DOHH2 (cell line): ENCODE results near the gene CHRND.

Experiments used
- H3F3A ChIP-seq: fragments of 200-600 bp; sonication (generic), shearing (Covaris generic); 2 replicates; pipeline ENCODE4 v1.6.0; 2016; ENCODE audit warnings: antibody characterized with exemption, mild to moderate bottlenecking; ENCODE audit not compliant: control insufficient read depth, insufficient read depth
- H3K27ac ChIP-seq: fragments of 200-600 bp; sonication (generic); 2 replicates; pipeline ENCODE4 v1.5.1; 2014; ENCODE audit warnings: low read depth, mild to moderate bottlenecking, low read length, moderate library complexity
- H3K27me3 ChIP-seq: fragments of 200-600 bp; sonication (generic); 2 replicates; pipeline ENCODE4 v1.6.1; 2014; ENCODE audit warnings: mild to moderate bottlenecking, low read length, mixed read lengths; ENCODE audit not compliant: control insufficient read depth
- H3K36me3 ChIP-seq: fragments of 200-600 bp; sonication (generic); 2 replicates; pipeline ENCODE4 v1.6.1; 2014; ENCODE audit warnings: mild to moderate bottlenecking, low read length, moderate library complexity, mixed read lengths; ENCODE audit not compliant: control insufficient read depth
- H3K4me1 ChIP-seq: fragments of 200-600 bp; sonication (generic); 2 replicates; pipeline ENCODE4 v1.6.1; 2014; ENCODE audit warnings: mild to moderate bottlenecking, low read length, mixed read lengths; ENCODE audit not compliant: control insufficient read depth
- H3K4me2 ChIP-seq: fragments of 200-600 bp; sonication (generic); 2 replicates; pipeline ENCODE4 v1.6.0; 2014; ENCODE audit warnings: mild to moderate bottlenecking, low read length, moderate library complexity
- H3K4me3 ChIP-seq: fragments of 200-600 bp; sonication (generic); 2 replicates; pipeline ENCODE4 v1.5.1; 2014; ENCODE audit warnings: mild to moderate bottlenecking, low read length, mixed read lengths
- H3K79me2 ChIP-seq: fragments of 200-600 bp; sonication (generic); 2 replicates; pipeline ENCODE4 v1.6.1; 2014; ENCODE audit warnings: mild to moderate bottlenecking, low read length, mixed read lengths; ENCODE audit not compliant: control insufficient read depth
- H3K9me2 ChIP-seq: fragments of 200-600 bp; sonication (generic); replicated peaks from 2 replicates; pipeline ENCODE4 v1.6.1; 2014; ENCODE audit warnings: mild to moderate bottlenecking, low read length, mixed read lengths; ENCODE audit not compliant: control insufficient read depth
- H3K9me3 ChIP-seq: fragments of 200-600 bp; sonication (generic); 2 replicates; pipeline ENCODE4 v1.6.1; 2014; ENCODE audit warnings: antibody characterized with exemption, low read length, mixed read lengths; ENCODE audit not compliant: control insufficient read depth, insufficient read depth
- H4K20me1 ChIP-seq: fragments of 200-600 bp; sonication (generic); 2 replicates; pipeline ENCODE4 v1.6.0; 2014; ENCODE audit warnings: low read depth, mild to moderate bottlenecking, antibody characterized with exemption, low read length, moderate library complexity; ENCODE audit not compliant: control insufficient read depth, insufficient read depth
- EZH2phosphoT487 ChIP-seq: fragments of 200-600 bp; sonication (generic); IDR thresholded peaks from 2 replicates; pipeline ENCODE4 v1.6.1; 2017; ENCODE audit warnings: borderline replicate concordance, mild to moderate bottlenecking, antibody characterized with exemption, low read length, moderate library complexity, mixed read lengths
- TF ChIP-seq, protein P1 (sequence below): fragments of 200-600 bp; sonication (generic); IDR thresholded peaks from one replicate; pipeline ENCODE4 v1.5.1; 2014; ENCODE audit warnings: antibody characterized with exemption, mild to moderate bottlenecking, low read depth, low read length; ENCODE audit not compliant: poor library complexity, severe bottlenecking

The CHRND gene

DNA sequence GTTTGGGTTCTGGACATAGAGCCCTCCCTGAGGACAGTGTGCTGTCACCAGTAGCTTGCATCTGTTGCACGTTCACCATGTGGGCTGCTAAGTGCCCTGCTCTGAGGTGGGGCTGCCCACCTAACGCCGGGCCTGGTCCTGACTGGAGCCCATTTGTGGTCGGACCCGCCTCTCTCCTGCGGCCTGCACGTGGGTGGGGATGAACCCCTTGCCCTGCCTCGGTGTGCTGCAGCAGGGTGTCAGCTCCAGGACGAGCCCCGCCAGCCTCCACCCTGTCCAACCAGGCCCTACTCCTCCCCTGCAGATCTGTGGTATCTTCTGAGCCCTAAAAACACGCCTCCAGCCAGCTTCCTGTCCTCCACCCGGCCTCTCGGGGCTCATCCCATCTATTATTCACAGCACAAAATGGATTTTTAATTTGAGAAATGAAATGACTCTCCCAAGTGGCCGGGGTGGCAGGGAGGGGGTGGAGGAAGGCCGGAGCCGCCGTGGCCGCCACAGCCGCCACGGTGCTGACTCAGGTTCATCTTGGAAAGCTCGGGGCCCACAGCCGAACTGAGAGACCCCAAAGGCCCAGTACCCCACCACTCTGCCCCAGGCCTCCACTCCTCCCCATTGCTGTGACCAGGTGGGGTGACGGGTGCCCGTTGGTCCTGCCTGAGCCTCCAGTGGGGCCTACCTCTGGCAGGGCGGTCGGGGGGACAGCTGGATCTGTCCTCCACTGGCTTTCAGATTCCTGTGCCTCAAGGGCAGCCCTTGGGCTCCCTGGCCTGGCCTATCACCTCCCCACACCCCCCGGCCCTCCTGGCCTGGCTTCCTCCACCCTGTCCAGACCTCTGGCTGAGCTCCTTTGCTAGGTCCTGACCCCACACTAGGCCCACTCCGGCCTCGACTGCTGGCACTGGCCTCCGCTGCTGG lies 35.5 kb upstream of the CHRND start:
- Histone ChIP-seq H3K9me2 (no peaks in the 10 kb centered on the region), H3K4me1 (peaks cover 6% of the 10 kb centered on the region), H3K4me3 (no peak overlapping the region), H3K27ac (no peak overlapping the region), H3K9me3 (no peaks in the 10 kb centered on the region), H3K4me2 (no peak overlapping the region), H3K79me2 (no peaks in the 10 kb centered on the region), H3F3A (no peaks in the 10 kb centered on the region), H4K20me1 (no peaks in the 10 kb centered on the region), H3K36me3 (no peaks in the 10 kb centered on the region), H3K27me3 (no peaks in the 10 kb centered on the region)
- TF ChIP-seq, protein P1, sequence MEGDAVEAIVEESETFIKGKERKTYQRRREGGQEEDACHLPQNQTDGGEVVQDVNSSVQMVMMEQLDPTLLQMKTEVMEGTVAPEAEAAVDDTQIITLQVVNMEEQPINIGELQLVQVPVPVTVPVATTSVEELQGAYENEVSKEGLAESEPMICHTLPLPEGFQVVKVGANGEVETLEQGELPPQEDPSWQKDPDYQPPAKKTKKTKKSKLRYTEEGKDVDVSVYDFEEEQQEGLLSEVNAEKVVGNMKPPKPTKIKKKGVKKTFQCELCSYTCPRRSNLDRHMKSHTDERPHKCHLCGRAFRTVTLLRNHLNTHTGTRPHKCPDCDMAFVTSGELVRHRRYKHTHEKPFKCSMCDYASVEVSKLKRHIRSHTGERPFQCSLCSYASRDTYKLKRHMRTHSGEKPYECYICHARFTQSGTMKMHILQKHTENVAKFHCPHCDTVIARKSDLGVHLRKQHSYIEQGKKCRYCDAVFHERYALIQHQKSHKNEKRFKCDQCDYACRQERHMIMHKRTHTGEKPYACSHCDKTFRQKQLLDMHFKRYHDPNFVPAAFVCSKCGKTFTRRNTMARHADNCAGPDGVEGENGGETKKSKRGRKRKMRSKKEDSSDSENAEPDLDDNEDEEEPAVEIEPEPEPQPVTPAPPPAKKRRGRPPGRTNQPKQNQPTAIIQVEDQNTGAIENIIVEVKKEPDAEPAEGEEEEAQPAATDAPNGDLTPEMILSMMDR: no peak
- no peak for TF ChIP-seq EZH2phosphoT487

DNA sequence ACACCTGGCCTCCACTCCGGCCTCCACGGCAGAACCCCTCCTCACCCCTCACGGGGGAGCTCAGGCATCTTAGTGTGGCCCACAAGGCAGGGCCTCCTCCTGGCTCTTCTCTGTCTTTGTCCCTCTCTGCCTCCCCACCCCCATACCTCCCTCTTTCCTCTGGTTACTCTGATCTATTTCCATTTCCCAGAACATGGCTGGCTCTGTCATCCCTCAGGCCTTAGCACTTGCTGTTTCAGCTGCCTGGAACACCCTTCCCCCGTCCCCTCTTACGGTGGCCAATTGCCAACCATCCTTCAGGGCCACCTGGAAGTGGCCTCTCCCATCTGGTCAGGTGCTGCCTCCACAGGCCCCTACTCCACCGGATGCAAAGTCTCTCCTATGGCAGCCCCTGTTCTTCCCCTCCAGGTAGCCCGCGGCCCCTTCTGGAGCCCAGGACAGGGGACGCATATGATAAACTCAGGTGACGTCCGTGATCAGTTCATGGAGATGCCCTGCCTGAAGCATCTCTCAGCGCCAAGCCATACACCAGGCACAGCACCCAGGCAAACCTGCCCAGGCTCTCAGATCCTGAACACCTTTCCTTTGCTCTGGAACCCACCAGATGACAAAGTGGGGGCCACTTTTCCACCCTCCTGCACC lies 34.7 kb upstream of the CHRND start:
- TF ChIP-seq EZH2phosphoT487: no peak
- TF ChIP-seq, protein P1: no peak
- Histone ChIP-seq H3K27me3 (no peaks in the 10 kb centered on the region), H3K9me2 (no peaks in the 10 kb centered on the region), H3K4me3 (no peak overlapping the region), H3K36me3 (no peaks in the 10 kb centered on the region), H3K27ac (no peak overlapping the region), H4K20me1 (no peaks in the 10 kb centered on the region), H3K9me3 (no peaks in the 10 kb centered on the region), H3K79me2 (no peaks in the 10 kb centered on the region), H3F3A (no peaks in the 10 kb centered on the region), H3K4me1 (peaks cover 6% of the 10 kb centered on the region), H3K4me2 (no peak overlapping the region)

DNA sequence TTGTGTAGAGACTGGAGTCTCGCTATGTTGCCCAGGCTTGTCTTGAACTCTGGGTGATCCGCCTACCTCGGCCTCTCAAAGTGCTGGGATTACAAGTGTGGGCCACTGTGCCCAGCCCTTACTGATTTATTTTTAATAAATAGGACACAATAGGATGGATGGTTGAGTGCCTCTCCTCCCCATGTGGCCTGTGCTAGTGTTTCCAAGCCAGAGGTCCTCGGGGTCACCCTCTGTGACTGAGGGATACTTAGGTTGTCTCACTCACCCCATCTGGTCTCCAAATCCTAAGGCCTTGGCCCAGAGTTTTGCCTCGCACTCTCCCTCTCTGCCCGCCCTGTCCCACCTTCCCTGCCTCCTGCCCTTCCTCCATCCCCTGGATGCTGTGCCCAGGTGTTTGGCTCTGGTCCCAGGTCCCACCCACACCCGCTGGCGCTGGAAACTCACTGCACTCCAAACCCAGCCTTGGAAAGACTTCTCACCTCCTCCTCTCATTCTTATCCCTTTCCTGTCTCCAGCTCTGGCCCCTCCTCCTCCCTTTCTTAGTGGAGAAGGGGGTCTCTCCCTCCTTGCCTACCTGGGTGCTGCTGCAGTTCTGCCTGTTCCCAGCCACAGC lies 33.6 kb upstream of the CHRND start:
- Histone ChIP-seq H3K4me3 (no peak overlapping the region), H3K27me3 (no peaks in the 10 kb centered on the region), H4K20me1 (no peaks in the 10 kb centered on the region), H3K36me3 (no peaks in the 10 kb centered on the region), H3K9me2 (no peaks in the 10 kb centered on the region), H3K4me1 (peaks cover 6% of the 10 kb centered on the region), H3K79me2 (no peaks in the 10 kb centered on the region), H3K27ac (no peak overlapping the region), H3K9me3 (no peaks in the 10 kb centered on the region), H3K4me2 (no peak overlapping the region), H3F3A (no peaks in the 10 kb centered on the region)
- TF ChIP-seq EZH2phosphoT487: no peak
- TF ChIP-seq, protein P1: no peak
